ENCODE results near the gene DACT3.

GRCh38 chr19:46603752-46604231, 57.2 kb downstream of the DACT3 start:
- no peak for TF ChIP-seq CTCF (IDR thresholded peaks at IDR 0.05)
- no peak for TF ChIP-seq POLR2A (IDR thresholded peaks at IDR 0.05)

Measured in lower leg skin (tissue), 3 donors.